OCI-LY3 (cell line): ENCODE results near the gene PSMD9.

ENCODE experiments used
- EZH2phosphoT487 ChIP-seq: fragments of 200-600 bp; shearing (Covaris generic); IDR thresholded peaks from 2 replicates; pipeline ENCODE4 v1.6.1; 2018; ENCODE audit warnings: antibody characterized with exemption, mixed run types, low read depth
- TF ChIP-seq, protein P1 (sequence below): fragments of 200-600, 300-600 bp; sonication (generic); IDR thresholded peaks from 2 replicates; pipeline ENCODE4 v1.5.1; 2014; ENCODE audit warnings: antibody characterized with exemption, low read length, low read depth

DNA sequence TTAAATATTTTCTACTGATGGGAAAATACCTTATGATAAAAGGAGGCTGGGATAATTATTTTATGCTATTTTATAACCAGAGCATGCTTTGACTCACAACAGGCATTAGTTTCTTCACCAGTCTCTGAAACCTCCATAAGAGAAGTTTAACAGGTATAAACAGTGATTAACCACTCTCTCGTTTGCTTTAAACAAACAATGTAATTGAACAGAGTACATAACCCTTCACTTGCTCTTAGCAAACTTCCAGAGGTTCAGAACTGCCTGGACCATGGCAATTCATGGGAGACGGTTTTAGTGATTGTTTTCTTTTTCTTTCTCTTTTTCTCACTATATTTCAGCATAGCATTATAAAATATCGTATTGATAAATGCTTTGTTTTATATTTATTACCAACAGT, 65.1 kb downstream of the PSMD9 start:
- TF ChIP-seq, protein P1, sequence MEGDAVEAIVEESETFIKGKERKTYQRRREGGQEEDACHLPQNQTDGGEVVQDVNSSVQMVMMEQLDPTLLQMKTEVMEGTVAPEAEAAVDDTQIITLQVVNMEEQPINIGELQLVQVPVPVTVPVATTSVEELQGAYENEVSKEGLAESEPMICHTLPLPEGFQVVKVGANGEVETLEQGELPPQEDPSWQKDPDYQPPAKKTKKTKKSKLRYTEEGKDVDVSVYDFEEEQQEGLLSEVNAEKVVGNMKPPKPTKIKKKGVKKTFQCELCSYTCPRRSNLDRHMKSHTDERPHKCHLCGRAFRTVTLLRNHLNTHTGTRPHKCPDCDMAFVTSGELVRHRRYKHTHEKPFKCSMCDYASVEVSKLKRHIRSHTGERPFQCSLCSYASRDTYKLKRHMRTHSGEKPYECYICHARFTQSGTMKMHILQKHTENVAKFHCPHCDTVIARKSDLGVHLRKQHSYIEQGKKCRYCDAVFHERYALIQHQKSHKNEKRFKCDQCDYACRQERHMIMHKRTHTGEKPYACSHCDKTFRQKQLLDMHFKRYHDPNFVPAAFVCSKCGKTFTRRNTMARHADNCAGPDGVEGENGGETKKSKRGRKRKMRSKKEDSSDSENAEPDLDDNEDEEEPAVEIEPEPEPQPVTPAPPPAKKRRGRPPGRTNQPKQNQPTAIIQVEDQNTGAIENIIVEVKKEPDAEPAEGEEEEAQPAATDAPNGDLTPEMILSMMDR, result no peak
- TF ChIP-seq EZH2phosphoT487, result no peak
